Nephron progenitor cell (in vitro differentiated cells): Measurements from ENCODE around the gene LRRC63.
"Not testable (repeated sequence)": the region's sequence is repeated elsewhere in the genome, so short reads cannot be mapped to it uniquely, and the experiment has no call there.

Experiments used
- DNase-seq: peaks from one replicate; pipeline ENCODE4 v3.0.0; 2021
- H3K27ac Mint-ChIP-seq: 2 replicates; pipeline ENCODE4 v1.8.0; 2021; ENCODE audit warnings: mild to moderate bottlenecking, moderate library complexity, mixed read lengths
- H3K27me3 Mint-ChIP-seq: 2 replicates; pipeline ENCODE4 v1.8.0; 2021; ENCODE audit warnings: mild to moderate bottlenecking, low read depth, mixed read lengths; ENCODE audit not compliant: poor library complexity
- H3K36me3 Mint-ChIP-seq: 2 replicates; pipeline ENCODE4 v1.8.0; 2021; ENCODE audit warnings: low read depth, mixed read lengths
- H3K4me1 Mint-ChIP-seq: 2 replicates; pipeline ENCODE4 v1.8.0; 2021; ENCODE audit warnings: mixed read lengths
- H3K4me3 Mint-ChIP-seq: 2 replicates; pipeline ENCODE4 v1.8.0; 2021; ENCODE audit warnings: mild to moderate bottlenecking, moderate library complexity, mixed read lengths
- H3K9me3 Mint-ChIP-seq: 2 replicates; pipeline ENCODE4 v1.8.0; 2021; ENCODE audit warnings: mild to moderate bottlenecking, moderate library complexity, mixed read lengths
- TF ChIP-seq, protein P1 (sequence below): fragments of 200-600 bp; sonication (generic); IDR thresholded peaks from 2 replicates; pipeline ENCODE4 v1.5.0; 2021; ENCODE audit warnings: antibody characterized with exemption

Gene LRRC63

DNA sequence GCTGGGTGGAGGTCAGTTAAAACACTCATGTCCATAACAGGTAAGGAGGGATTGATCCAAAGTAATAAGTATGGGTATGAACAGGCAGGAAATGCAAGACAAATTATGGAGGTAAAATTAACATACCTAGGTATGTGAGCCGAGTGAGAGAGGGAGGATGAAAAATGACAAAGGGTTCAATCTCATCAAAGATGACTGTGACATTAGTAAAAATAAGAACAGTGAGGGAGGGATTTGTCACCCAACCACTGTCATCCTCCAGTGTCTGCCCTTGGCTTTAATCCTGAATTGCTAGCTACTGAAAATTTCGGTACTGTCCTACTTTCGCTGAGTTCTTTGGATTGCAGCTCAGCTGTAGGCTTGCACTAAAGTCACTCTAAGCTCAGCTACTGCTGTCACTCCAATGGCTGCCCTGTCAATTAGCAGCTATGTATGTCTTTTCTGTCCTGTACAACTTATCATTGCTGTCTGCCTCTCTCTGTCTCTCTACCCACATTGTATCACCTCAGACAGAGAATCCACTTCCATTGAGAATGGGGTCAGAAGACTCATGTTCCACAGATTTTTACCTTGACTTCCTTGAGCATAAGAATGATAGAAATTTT is 62.5 kb downstream of the LRRC63 start:
- no peaks in the 10 kb centered on the region for H3K36me3 Mint-ChIP-seq
- H3K9me3 Mint-ChIP-seq, result no peaks in the 10 kb centered on the region
- no peaks in the 10 kb centered on the region for H3K27me3 Mint-ChIP-seq

DNA sequence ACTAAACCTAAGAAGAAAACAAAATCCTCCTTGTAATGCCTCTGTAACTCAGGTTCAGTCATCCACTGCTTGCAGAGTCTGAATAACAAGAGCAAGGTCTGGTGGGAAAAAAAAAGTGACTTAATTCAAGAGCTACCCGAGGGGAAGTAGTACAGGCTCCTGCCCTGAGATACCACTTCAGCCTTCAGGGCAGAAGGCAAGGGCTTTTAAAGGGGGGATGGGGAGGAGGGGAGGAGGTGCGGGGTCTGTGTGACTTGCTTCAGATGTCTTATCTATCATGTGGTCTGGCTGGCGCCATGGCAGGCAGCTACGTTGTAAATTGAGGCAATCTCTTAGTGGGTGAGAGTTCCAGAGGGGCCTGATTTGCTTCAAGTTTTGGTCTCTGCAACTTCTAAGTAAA is 66.7 kb downstream of the LRRC63 start:
- no peak for DNase-seq
- Mint-ChIP-seq H3K27ac (no peak overlapping the region), H3K4me3 (peak overlapping the region; percentile 47), H3K9me3 (no peaks in the 10 kb centered on the region), H3K4me1 (peaks cover 12% of the 10 kb centered on the region), H3K36me3 (no peaks in the 10 kb centered on the region), H3K27me3 (no peaks in the 10 kb centered on the region)
- TF ChIP-seq, protein P1, sequence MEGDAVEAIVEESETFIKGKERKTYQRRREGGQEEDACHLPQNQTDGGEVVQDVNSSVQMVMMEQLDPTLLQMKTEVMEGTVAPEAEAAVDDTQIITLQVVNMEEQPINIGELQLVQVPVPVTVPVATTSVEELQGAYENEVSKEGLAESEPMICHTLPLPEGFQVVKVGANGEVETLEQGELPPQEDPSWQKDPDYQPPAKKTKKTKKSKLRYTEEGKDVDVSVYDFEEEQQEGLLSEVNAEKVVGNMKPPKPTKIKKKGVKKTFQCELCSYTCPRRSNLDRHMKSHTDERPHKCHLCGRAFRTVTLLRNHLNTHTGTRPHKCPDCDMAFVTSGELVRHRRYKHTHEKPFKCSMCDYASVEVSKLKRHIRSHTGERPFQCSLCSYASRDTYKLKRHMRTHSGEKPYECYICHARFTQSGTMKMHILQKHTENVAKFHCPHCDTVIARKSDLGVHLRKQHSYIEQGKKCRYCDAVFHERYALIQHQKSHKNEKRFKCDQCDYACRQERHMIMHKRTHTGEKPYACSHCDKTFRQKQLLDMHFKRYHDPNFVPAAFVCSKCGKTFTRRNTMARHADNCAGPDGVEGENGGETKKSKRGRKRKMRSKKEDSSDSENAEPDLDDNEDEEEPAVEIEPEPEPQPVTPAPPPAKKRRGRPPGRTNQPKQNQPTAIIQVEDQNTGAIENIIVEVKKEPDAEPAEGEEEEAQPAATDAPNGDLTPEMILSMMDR, result no peak

More for the DNA sequence above, 62.5 kb downstream of the LRRC63 start:
- TF ChIP-seq, protein P1, result no peak
- H3K4me1 Mint-ChIP-seq, result peaks cover 8% of the 10 kb centered on the region
- H3K4me3 Mint-ChIP-seq, result no peak overlapping the region
- no peak for DNase-seq
- no peak overlapping the region for H3K27ac Mint-ChIP-seq

DNA sequence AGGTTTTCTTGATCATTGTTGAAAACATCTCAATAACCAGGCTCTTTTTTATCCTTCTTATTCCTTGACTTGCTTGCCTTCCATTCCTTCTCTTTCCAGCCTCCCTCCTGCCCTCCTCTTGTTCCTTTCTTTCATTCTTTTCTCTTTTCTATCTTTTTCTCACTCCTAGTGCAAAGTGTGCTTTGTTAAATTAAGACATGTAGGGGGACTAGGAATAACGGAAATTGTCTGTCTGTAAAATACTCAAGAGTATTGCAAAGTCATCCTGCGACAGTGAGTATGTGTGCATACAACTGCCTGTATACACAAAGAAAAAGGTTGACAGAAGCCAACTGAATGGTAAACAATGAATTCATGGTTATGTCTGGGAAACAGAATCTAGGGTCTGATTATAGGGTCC is 70.1 kb downstream of the LRRC63 start:
- TF ChIP-seq, protein P1, result no peak
- Mint-ChIP-seq H3K4me3 (no peak overlapping the region), H3K27me3 (no peaks in the 10 kb centered on the region), H3K9me3 (no peaks in the 10 kb centered on the region), H3K36me3 (no peaks in the 10 kb centered on the region), H3K4me1 (peaks cover 12% of the 10 kb centered on the region), H3K27ac (no peak overlapping the region)
- DNase-seq, result no peak

DNA sequence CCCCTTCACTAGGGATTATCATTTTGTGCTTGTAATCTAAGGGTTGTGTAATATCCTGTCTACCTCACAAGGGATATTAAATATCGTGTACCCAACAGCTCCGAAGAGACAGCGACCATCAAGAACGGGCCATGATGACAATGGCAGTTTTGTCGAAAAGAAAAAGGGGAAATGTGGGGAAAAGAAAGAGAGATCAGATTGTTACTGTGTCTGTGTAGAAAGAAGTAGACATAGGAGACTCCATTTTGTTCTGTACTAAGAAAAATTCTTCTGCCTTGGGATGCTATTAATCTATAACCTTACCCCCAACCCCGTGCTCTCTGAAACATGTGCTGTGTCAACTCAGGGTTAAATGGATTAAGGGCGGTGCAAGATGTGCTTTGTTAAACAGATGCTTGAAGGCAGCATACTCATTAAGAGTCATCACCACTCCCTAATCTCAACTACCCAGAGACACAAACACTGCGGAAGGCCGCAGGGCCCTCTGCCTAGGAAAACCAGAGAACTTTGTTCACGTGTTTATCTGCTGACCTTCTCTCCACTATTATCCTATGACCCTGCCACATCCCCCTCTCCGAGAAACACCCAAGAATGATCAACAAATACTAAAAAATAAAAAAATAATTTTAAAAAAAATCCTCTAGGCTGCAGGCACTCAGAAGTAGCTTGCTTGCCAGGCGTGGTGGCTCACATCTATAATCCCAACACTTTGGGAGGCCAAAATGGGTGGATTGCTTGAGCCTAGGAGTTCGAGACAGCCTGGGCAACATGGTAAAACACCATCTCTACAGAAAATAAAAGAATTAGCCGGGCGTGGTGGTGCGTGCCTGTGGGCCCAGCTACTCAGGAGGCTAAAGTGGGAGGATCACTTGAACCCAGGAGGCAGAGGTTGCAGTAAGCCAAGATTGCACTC is 72.4 kb downstream of the LRRC63 start:
- not testable (repeated sequence) for DNase-seq, H3K36me3 Mint-ChIP-seq, H3K4me3 Mint-ChIP-seq, H3K9me3 Mint-ChIP-seq, H3K27me3 Mint-ChIP-seq
- Mint-ChIP-seq H3K4me1 (peaks cover 10% of the 10 kb centered on the region), H3K27ac (peak overlapping the region; percentile 36)

DNA sequence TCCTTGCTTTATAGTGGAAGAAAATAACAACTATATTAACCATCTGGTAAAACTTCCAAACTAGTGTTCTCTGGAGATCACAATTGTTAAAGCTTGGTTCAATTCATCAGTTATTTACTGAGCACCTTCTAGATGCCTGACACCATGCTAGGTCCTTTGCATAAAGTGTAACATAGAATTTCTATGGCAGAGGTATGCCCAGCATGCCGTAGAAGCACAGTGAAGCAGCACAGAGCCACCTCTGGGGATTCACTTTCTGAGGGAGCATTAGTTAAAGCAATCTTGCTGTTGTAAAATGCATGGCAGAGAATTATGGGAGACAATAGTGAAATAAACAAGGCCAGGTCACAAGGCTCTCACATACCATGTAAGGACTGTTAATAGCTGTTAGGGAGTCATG is 75.2 kb downstream of the LRRC63 start:
- H3K9me3 Mint-ChIP-seq, result no peaks in the 10 kb centered on the region
- no peaks in the 10 kb centered on the region for H3K36me3 Mint-ChIP-seq
- H3K4me3 Mint-ChIP-seq, result no peak overlapping the region
- no peaks in the 10 kb centered on the region for H3K27me3 Mint-ChIP-seq
- no peak overlapping the region for H3K27ac Mint-ChIP-seq
- TF ChIP-seq, protein P1, result no peak
- no peak for DNase-seq
- peaks cover 16% of the 10 kb centered on the region for H3K4me1 Mint-ChIP-seq

DNA sequence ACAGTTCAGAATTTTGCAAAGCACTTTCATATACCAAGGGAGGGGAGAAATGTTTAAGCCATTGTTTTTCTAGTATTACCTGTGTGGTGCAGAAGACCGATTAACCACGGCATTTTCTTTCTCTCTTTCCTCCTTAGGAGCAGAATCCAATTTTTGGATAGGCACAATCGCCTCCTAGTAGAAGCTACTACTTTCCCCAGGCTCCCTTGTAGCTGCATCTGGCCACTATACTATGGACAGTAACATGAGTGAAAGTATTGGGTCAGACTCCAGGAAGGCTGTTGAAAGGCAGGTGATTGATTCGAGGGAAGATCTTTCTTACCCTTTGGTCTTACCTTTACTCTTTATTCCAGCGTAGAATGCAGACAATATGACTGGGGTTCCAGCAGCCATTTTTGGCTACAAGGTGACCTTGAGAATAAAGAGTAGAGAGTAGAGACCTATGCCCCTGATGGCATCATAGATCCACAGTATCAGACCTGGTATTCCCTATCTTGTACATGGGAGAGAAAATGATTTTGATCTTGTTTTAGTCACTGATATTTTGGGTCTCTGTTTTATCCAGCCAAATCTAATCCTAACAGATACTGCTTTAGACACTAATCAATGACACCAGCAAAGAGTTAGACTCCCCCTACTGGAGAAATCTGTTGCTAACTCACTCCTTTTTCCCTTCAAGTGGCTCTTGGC is 77.0 kb downstream of the LRRC63 start:
- DNase-seq, result peak; percentile 22
- peaks cover 16% of the 10 kb centered on the region for H3K4me1 Mint-ChIP-seq
- no peak overlapping the region for H3K27ac Mint-ChIP-seq
- H3K9me3 Mint-ChIP-seq, result no peaks in the 10 kb centered on the region
- TF ChIP-seq, protein P1, result peak; percentile 74
- H3K27me3 Mint-ChIP-seq, result no peaks in the 10 kb centered on the region
- H3K4me3 Mint-ChIP-seq, result no peak overlapping the region
- no peaks in the 10 kb centered on the region for H3K36me3 Mint-ChIP-seq
